Posterior cingulate gyrus (tissue), 11 donors: ENCODE measurements around the gene DDX51.
"Not testable (repeated sequence)": the region's sequence is repeated elsewhere in the genome, so short reads cannot be mapped to it uniquely, and the experiment has no call there.

ENCODE experiments used
- DNase-seq, 10 donors: peaks; one replicate each; pipeline versions ENCODE4 v3.0.0 to v3.0.0-alpha.2; 2020 to 2021; ENCODE audit warnings: mixed read lengths in 3 of 10
- intact Hi-C: fragments of 100-400 bp; cut with DNase I; formaldehyde crosslinking; loops from one replicate; pipeline ENCODE4 v1.15.1; 2023

The DDX51 gene

DNA sequence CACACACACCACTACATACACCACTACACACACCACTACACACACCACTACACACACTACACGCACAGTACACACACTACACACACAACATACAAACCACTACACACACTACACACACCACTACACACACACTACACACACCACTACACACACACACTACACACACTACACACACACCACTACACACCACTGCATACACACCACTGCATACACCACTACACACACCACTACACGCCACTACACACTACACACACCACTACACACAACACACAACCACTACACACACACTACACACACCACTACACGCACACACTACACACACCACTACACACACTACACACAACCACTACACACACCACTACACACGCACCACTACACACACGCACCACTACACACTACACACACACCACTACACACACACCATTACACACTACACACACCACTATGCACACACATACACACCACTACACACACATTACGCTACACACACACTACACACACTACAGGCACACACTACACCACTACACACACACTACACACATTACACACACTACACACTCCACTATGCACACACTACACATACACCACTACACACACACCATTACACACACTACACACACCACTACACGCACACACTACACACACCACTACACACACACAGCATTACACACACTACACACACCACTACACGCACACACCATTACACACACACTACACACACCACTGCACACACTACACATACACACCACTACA, 12.6 kb upstream of the DDX51 start:
- intact Hi-C loops, result loop anchor here (10.0 kb wide), 1 partner anchor 258 kb away; no protein-coding TSS in a partner anchor
- no peak for DNase-seq

DNA sequence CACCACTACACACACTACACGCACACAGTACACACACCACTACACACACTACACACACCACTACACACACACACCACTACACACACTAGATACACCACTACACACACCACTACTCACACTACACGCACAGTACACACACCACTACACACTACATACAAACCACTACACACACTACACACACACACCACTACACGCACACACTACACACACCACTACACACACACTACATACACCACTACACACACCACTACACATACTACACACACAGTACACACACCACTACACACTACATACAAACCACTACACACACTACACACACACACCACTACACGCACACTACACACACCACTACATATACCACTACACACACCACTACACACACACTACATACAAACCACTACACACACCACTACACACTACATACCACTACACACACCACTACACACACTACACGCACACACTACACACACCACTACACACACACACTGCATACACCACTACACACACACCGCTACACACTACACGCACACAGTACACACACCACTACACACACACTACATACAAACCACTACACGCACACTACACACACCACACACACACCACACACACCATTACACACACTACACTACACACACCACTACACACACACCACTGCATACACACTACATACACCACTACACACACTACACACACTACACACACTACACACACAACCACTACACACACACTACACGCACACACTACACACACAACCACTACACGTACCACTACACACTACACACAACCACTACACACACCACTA, 11.9 kb upstream of the DDX51 start:
- intact Hi-C loops, result loop anchor here (2.0 to 10.0 kb wide), 2 partner anchors 63 to 259 kb away; no protein-coding TSS in a partner anchor
- no peak for DNase-seq

DNA sequence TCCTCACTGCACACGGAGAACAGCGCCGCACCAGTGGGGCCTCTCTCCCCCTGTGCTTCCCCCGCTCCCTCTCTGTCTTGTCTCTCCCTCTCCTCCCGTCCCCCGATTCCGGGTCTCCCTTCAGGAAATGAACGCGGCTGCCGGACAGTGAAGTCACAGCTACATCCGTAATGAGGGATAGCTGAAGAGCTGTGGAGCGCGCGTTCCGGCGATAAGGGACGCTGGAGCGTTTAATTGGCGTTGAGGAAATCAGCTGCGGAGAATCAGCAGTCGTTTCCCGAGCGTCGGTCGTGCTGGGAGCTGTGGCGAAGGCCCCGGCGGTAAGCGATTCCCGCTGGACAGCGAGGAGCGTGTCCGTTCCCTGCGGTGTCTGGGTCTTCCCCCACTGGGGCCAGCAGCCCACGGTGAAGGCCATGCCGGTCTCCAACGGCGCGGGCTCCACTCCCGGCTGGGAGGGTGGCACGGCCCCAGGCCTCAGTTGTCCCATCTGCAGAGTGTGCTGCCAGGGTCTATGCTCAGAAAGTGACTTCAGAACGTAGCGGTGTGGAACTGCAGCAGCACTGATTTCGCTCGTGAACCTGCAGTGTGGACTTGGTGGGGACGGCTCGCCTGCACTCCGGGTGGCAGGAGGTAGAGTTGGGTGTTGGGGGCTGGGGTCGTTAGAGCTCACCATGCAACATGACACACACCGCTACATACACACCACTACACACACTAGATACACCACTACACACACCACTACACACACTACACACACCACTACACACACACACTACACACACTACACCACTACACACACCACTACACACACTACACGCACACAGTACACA, 11.0 kb upstream of the DDX51 start:
- intact Hi-C loops, result loop anchor here (2.0 to 10.0 kb wide), 3 partner anchors 64 to 457 kb away; partner anchors contain the start of gene LRCOL1
- DNase-seq, result peak in 5 of 10 donors; percentile 5 to 71 (median 67)

- intact Hi-C loops, result loop anchor here (2.0 to 10.0 kb wide), 3 partner anchors 64 to 458 kb away; partner anchors contain the start of gene LRCOL1
- DNase-seq, result peak in 5 of 10 donors; percentile 3 to 75 (median 58)
These were observed 10.2 kb upstream of the DDX51 start for GRCh38 chr12:132154341-132154761.

GRCh38 chr12:132153501-132154340, 9.6 kb upstream of the DDX51 start:
- intact Hi-C loops, result loop anchor here (2.0 to 10.0 kb wide), 3 partner anchors 65 to 459 kb away; partner anchors contain the start of gene LRCOL1
- DNase-seq, result peak in 9 of 10 donors; percentile 40 to 93 (median 59)

DNA sequence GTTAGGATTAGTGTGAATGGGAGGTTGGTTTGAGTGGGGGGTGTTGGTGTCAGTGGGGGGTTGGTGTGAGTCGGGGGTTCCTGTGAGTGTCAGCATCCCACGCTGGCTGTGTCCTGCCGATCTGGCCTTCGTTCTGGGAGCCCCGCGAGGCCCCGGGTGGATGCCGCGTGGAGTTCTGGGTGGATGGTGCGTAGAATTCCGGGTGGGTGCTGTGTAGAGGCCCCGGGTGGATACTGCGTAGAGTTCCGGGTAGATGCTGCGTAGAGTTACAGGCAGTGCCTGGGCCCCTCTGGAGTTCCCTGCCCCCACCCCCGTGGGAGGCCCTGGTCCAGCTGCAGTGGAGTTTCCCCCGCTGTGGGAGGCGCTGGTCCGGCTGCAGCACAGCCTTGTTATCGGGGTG, 8.8 kb upstream of the DDX51 start:
- intact Hi-C loops, result loop anchor here (5.0 to 10.0 kb wide), 2 partner anchors 262 to 459 kb away; partner anchors contain the start of gene LRCOL1
- DNase-seq, result peak in 4 of 10 donors; percentile 4 to 78 (median 59)

GRCh38 chr12:132152411-132152821, 8.3 kb upstream of the DDX51 start:
- peak in 5 of 10 donors; percentile 2 to 82 (median 46) for DNase-seq
- intact Hi-C loops, result loop anchor here (5.0 to 10.0 kb wide), 2 partner anchors 262 to 460 kb away; partner anchors contain the start of gene LRCOL1

DNA sequence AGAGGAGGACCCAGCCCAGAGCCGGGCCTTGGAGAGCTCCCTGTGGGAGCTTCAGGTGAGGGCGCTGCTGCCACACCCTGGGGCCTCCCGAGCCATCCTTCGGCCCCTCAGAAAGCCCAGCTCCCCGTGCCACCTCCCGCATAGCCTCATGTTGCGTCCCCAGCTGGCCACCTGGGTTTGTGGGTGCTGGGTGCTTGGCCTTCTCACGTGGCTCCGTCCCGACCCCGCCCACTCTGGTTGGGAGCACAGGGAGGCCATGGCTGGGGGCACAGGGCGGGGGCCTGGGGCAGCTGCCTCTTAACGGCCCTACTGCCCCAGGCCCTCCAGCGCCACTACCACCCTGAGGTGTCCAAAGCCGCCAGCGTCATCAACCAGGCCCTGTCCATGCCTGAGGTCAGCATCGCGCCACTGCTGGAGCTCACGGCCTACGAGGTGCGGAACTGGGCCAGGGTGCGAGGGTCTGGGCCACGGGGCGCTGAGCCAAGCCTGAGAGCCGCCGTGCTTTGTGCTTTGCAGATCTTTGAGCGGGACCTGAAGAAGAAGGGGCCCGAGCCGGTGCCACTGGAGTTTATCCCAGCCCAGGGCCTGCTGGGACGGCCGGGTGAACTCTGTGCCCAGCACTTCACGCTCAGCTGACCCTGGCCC, 7.8 kb upstream of the DDX51 start:
- intact Hi-C loops, result loop anchor here (5.0 to 10.0 kb wide), 2 partner anchors 263 to 460 kb away; partner anchors contain the start of gene LRCOL1
- peak in 6 of 10 donors; percentile 6 to 82 (median 43) for DNase-seq

GRCh38 chr12:132151145-132151765, 7.1 kb upstream of the DDX51 start:
- intact Hi-C loops, result loop anchor here (5.0 to 10.0 kb wide), 2 partner anchors 264 to 461 kb away; partner anchors contain the start of gene LRCOL1

DNA sequence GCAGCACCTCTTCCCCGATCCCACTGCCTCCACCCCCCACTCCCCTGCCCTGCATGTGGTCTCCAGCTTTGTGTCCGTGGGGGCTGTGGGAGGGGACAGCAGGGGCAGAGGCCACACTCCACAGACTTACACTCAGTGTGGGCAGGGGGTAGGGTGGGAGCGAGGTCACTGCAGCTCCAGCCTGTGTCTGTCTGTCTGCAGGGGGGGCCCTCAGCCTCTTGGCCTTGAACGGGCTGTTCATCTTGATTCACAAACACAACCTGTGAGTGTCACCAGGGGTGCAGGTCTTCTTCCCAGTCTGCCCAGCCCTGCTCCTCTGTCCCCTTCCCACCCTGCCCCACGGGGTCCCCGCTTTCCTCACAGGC, 6.6 kb upstream of the DDX51 start:
- intact Hi-C loops, result loop anchor here (5.0 to 10.0 kb wide), 2 partner anchors 264 to 462 kb away; partner anchors contain the start of gene LRCOL1
- peak in 3 of 10 donors; percentile 1 to 74 (median 57) for DNase-seq

More at GRCh38 chr12:132151145-132151765, 7.1 kb upstream of the DDX51 start:
- peak in 5 of 10 donors; percentile 2 to 70 (median 55) for DNase-seq

GRCh38 chr12:132149526-132149925, 5.4 kb upstream of the DDX51 start:
- intact Hi-C loops, result not testable (repeated sequence)
- peak in 1 of 10 donors; percentile 73 for DNase-seq

DNA sequence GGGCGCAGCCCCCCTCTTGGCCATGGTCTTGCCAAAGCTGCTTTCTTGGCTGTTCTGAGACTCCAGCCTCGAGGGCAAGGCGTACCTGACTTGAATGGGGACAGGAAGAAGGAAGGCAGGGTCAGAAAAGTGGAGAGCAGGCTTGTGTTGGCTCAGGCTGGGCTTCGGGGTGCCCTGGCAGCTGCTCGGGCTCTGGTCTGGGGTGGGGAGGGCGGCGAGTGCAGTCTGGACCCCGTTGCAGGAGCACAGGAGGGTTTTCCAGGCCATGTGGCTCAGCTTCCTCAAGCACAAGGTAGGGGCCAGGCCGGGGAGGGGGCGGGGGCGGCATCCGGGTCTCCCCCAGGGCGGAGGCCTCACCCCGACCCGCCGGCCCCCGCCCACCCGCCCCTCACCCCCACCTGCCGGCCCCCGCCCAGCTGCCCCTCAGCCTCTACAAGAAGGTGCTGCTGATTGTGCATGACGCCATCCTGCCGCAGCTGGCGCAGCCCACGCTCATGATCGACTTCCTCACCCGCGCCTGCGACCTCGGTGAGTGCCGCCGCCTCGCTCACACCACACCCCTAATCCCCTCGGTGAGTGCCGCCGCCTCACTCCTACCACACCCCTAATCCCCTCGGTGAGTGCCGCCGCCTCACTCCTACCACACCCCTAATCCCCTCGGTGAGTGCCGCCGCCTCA, 4.4 kb upstream of the DDX51 start:
- peak in 2 of 10 donors; percentile 43 to 71 for DNase-seq
- intact Hi-C loops, result no loop called here

- DNase-seq, result peak in 4 of 10 donors; percentile 26 to 80 (median 68)
- intact Hi-C loops, result no loop called here
These were observed 3.6 kb upstream of the DDX51 start for GRCh38 chr12:132147423-132148367.

DNA sequence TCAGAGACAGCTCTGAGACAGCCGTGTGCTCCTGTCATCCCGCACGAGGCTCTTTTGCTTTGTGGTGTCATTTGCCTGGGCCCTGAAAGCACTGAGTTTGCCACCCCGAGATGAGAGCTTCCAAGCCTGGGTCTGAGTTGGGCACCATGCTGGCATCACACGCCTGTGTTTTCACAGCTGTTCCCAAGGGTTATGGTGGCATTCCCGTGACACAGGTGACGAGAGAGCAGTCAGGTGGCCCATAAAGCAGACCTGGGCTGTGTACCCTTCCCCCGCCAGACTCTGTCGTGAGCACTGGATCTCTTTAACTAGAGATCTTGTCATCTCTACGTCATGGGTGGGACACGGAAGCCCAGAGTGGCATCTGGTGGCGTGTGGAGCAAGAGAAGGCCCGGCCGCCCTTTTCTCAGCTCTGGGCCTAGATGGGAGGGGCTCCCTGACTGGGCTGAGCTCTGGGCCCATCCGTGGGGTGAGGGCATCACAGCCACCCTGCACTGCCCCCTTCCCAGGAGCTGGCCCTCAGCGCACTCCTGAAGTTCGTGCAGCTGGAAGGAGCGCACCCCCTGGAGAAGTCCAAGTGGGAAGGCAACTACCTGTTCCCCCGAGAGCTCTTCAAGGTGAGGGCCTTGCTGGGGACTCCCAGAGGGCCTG, 2.8 kb upstream of the DDX51 start:
- peak in 2 of 10 donors; percentile 29 to 81 for DNase-seq
- intact Hi-C loops, result no loop called here

GRCh38 chr12:132146098-132146497, 2.0 kb upstream of the DDX51 start:
- DNase-seq, result peak in 3 of 10 donors; percentile 4 to 38 (median 32)
- intact Hi-C loops, result no loop called here
